ENCODE measurements around the gene NFIC.
"Not testable (repeated sequence)": the region's sequence is repeated elsewhere in the genome, so short reads cannot be mapped to it uniquely, and the experiment has no call there.

Gene NFIC

DNA sequence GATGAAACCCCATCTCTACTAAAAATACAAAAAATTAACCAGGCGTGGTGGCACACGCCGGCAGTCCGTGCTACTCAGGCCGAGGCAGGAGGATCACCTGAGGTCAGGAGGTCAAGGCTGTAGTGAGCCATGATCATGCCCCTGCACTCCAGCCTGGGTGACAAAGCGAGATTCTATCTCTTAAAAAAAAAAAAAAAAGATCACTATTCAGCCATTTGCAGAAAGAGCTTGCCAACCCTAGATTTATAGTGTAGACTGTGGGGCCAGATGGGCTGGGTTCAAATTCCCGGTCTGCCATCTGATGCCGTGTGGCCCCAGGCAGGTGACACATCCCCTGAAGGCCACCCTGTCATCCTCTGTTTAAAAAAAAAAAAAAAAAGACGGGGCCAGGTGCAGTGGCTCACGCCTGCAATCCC lies 85.1 kb downstream of the NFIC start:
- DNase-seq (ENCODE audit: low read depth in 2 of 2): no peak

- DNase-seq (ENCODE audit: low read depth in 2 of 2): no peak
Measured at GRCh38 chr19:3452171-3452941, 86.0 kb downstream of the NFIC start.

DNA sequence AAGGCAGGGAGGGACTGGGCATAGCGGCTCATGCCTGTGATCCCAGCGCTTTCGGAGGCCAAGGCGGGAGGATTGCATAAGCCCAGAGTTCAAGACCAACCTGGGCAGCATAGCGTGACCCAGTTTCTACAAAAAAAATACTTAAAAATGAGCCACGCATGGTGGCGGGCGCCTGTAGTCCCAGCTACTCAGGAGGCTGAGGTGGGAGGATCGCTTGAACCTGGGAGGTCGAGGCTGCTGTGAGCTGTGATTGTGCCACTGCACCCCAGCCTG lies 86.5 kb downstream of the NFIC start:
- DNase-seq (ENCODE audit: low read depth in 2 of 2): not testable (repeated sequence)

- no peak for DNase-seq (ENCODE audit: low read depth in 2 of 2)
Measured at GRCh38 chr19:3453840-3454239, 87.5 kb downstream of the NFIC start.

GRCh38 chr19:3454656-3455392 lies 88.4 kb downstream of the NFIC start:
- no peak for DNase-seq (ENCODE audit: low read depth in 2 of 2)

GRCh38 chr19:3455393-3455955 lies 89.1 kb downstream of the NFIC start:
- no peak for DNase-seq (ENCODE audit: low read depth in 2 of 2)

DNA sequence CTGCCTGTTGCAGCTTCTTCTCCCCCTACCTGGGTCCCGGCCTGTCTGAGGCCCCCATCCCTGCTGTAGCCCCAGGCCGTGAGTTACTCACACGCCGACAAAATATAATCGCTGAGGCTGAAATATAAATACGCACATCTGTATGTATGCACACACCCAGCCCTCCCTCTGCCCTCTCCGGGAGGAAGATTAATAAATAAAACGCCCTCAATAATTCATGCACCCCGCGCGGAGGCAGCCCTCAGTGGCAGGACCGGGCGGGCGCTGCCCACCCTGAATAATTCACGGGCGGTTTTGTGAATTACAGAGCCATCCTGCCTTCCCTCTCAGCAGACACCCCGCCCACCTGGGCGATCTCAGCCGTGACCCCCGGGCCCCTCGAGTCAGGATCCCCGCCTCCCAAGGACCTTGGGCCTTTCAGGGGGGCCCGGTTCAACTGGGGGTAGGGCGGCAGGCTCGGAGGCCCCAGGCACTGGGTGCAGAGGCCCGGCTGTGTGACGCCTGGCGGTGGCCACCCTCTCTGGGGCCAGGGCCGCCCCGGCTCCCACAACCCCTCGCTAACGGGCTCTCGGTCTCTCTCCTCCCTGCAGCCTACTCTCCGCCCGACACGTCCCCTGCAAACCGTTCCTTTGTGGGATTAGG lies 89.7 kb downstream of the NFIC start:
- DNase-seq (ENCODE audit: low read depth in 2 of 2): no peak

GRCh38 chr19:3456925-3457527 lies 90.6 kb downstream of the NFIC start:
- DNase-seq (ENCODE audit: low read depth in 2 of 2): no peak

DNA sequence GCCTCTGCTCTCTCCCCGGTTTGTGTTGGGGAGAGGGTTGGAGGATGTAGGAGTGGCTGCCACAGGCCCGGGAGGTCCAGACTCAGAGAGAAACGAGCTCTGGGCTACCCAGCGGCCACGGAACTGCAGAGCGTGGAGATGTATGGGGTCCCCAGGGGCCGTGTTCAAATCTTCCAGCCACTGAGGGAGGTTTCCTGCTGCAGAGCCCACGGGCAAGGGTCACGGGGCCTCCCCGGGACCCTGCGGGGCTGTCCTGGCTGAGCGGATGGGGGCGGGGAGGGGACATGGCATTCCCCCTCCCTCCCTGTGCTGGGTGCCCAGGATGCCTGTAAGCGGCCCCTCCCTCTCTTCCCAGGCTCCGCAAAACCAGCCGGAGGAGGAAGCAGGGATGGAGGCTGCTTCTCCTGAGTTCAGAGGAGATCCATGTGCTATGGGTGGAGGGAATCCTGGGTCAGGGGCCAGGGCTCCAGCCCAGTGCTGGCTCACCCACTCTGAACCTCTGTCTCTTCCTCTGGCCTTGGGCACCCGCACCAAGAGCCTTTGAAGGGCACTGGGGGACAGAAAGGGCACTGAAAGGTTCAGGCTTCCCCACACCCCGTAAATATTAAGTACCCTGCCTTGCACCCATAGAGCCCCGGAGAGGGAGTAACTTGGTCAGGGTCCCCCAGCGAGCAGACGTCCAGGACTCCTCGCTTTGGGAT lies 91.3 kb downstream of the NFIC start:
- DNase-seq (ENCODE audit: low read depth in 2 of 2): no peak

DNA sequence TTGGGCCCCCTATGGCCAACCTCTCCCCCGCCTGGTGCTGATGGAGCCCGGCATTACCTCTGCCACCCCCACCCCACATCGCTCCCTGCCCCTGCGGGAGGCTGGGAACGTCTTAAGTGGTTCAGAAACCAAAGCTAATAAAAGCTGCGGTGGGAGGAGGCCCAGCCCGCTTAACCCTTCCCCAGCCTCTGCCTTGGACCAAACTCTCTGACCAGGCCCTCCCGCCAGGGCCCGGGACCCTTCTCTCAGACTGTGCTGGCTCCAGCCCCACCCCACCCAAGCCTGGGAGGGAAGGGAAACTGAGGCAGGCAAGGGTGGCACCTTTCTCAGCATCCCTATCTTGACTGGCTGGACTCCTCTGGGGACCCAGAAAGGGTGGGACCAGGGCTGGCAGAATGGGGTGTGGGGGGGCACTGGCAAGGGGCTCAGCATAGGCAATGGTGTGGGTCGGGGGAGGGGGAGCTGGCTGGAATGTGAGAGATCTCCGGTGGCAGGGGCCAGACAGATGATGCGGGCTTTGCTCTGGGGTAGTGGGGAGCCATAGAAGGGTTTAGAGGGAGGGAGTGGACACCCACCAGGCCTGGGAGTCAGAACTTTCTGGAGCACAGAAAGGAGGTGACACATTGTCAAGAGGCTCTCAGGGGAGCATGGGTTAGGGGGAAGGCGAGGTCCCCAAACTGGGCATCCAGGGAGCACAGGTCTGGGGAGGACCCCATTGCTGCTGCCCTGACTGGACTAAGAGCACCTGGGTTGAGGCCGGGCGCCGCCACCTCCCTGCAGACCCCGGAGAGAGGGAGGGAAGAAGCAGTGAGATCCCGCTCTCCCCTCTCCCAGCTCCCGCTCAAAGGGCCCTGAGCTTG lies 92.1 kb downstream of the NFIC start:
- no peak for DNase-seq (ENCODE audit: low read depth in 2 of 2)

DNA sequence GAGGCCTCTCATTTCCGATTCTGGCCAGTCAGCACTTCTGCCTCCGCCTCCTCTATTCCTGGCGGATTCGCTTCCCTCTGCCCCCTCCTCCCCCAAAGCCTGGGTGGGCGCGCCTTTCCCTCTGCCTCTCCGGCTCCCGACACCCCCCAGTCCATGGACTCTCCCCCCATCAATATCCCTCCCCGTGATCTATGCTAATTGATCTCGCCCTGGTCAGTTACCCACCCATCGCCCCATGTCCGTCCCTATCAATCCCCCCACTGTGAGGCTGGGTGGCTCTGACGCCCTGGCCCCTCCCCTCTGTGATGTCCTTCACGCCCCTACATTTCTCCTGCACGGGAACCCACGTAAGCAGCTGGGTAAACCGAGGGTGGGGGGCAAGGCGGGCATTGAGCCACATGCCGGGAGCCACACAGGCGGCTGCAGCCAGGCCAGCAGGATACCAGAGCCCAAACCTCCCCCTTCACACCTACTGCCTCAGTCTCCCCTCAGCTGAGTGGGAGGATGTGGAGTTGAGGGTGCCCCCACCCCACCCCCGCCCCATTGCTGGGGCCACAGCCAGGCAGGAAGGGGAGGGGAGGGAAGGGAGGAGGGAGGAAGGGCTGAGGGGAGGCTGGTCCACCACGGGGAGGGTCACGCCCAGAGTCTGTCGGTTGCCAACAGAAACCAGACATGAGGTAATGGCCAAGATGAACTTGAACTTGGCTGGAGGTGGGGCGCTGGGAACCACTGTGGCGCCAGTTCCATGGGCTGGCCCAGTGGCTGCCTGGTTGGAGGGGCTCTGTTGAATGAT lies 92.9 kb downstream of the NFIC start:
- peak; percentile 39 to 44 for DNase-seq (ENCODE audit: low read depth in 2 of 2)

GRCh38 chr19:3459965-3460582 lies 93.7 kb downstream of the NFIC start:
- no peak for DNase-seq (ENCODE audit: low read depth in 2 of 2)

- no peak for DNase-seq (ENCODE audit: low read depth in 2 of 2)
Measured at GRCh38 chr19:3462991-3463713, 96.8 kb downstream of the NFIC start.

- DNase-seq (ENCODE audit: low read depth in 2 of 2): no peak
Measured at GRCh38 chr19:3463714-3464586, 97.6 kb downstream of the NFIC start.

- no peak for DNase-seq (ENCODE audit: low read depth in 2 of 2)
Measured at GRCh38 chr19:3464587-3465235, 98.3 kb downstream of the NFIC start.

DNA sequence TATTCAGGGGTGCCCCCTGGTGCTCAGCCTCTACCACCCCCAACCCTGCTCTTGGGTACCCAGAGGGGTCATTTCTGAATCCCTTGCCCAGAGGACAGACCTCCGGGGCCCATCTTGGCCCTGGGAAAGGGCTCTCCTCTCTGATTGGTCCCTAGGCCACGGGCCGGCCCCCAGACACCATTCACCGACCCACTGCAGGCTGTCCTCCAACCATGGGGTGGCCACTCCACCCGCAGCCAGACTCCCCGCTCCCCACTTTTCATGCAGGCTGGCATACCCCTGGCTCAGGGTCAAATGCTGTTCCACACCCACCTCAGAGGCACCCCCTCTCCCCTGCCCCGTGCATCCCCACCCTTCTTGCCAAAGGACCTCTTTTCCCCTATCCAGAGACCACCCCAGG lies 99.2 kb downstream of the NFIC start:
- no peak for DNase-seq (ENCODE audit: low read depth in 2 of 2)

DNA sequence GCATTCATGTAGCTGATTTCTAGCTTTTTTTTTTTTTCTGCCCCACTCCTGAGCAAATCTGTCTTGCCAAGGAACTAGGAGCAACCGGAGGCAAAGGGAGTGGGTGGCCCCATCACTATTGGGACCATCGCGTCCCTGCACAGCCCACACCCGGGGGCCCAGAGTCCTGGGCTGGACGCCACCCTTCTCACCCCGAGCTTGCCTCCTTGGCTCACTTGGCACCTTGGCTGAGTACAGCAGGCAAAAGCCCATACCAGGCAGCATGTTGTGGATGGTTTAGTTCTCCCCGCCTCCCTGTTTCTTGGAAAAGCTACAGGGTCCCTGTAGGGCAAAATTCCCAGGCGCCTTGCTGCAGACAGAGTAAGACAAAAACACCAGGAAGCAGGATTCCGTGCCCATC lies 100.3 kb downstream of the NFIC start:
- no peak for DNase-seq (ENCODE audit: low read depth in 2 of 2)

Data from fibroblast of skin of left biceps (primary cell).